ENCODE data around the gene SLC7A5.

DNA sequence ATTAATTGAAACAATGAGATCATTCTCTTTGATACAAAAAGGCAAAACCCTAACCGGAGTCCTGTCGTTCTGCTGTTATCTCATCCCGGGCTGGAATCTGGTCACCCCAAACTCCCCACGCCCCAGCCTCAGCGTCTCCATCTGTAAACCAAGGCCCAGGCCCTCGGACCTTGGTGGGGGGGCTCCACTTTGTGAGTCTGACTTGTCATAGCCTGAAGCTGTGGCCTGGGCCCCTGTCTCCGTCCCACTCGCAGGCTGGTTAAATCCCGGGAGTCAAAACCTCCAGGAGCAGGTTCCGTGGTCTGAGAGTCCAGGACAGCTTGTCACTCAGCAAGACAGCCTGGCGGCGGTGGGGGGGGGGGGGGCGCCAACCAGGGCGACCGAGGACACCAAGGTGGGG lies 50.0 kb downstream of the SLC7A5 start:
- TF ChIP-seq POLR2A (IDR thresholded peaks at IDR 0.05; ENCODE audit: low read depth, low read length) (no peak), POLR2AphosphoS5 (IDR thresholded peaks at IDR 0.05; ENCODE audit: low read depth, low read length) (no peak), TAF1 (IDR thresholded peaks at IDR 0.05; ENCODE audit: low read depth, low read length) (no peak), POU2F2 (IDR thresholded peaks at IDR 0.05; ENCODE audit: low read depth, low read length) (no peak), PAX5 (IDR thresholded peaks at IDR 0.05; ENCODE audit: insufficient read depth, low read length, severe bottlenecking) (no peak)
